ENCODE measurements around the gene RNF128.

The RNF128 gene, protein sequence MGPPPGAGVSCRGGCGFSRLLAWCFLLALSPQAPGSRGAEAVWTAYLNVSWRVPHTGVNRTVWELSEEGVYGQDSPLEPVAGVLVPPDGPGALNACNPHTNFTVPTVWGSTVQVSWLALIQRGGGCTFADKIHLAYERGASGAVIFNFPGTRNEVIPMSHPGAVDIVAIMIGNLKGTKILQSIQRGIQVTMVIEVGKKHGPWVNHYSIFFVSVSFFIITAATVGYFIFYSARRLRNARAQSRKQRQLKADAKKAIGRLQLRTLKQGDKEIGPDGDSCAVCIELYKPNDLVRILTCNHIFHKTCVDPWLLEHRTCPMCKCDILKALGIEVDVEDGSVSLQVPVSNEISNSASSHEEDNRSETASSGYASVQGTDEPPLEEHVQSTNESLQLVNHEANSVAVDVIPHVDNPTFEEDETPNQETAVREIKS

DNA sequence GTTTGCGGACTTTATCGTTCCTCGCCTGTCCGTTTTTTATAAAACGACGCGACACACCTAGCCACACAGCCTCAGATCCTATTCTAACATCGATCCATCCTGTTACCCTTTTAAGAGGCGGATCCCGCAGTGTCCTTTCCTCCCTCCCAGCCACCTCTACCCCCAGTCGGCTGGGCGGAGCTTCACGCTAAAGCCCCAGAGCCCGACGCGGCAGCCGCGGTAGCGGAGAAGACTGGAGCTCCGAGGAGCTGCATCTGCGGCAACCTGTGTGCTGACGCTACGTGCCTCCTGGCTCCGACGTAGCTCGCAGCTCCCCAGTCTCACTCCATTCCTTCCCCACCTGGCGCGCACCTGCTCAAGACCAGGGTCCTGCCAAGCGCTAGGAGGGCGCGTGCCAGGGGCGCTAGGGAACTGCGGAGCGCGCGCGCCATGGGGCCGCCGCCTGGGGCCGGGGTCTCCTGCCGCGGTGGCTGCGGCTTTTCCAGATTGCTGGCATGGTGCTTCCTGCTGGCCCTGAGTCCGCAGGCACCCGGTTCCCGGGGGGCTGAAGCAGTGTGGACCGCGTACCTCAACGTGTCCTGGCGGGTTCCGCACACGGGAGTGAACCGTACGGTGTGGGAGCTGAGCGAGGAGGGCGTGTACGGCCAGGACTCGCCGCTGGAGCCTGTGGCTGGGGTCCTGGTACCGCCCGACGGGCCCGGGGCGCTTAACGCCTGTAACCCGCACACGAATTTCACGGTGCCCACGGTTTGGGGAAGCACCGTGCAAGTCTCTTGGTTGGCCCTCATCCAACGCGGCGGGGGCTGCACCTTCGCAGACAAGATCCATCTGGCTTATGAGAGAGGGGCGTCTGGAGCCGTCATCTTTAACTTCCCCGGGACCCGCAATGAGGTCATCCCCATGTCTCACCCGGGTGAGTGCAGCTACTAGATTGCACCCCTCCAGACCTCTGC is at the start of gene RNF128:
Gene RNF128, plus strand, starts transcription at position 217 of the 953 bp plus-strand sequence. Its CDS starts 213 bp downstream, at position 430.
- DNase-seq = peak; percentile 10

DNA sequence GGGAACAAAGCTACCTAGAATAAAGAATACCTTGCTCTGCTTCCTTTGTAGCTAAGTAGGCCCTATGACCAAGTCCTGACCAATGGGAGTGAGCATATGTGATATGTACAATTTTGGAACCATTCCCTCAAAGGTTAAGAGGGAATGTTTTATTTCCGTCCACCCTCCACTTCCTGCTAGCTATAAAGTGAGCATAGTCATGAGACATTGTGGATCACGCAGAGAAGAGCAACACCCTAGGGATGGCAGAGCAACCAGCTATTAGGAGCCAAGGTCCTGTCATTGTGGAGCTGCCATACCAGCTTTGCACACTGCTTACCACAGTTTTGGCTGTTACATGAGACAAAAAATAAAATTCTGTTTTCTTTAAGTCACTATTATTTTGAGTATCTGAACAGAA is 45.8 kb upstream of the RNF128 start:
- DNase-seq = no peak

DNA sequence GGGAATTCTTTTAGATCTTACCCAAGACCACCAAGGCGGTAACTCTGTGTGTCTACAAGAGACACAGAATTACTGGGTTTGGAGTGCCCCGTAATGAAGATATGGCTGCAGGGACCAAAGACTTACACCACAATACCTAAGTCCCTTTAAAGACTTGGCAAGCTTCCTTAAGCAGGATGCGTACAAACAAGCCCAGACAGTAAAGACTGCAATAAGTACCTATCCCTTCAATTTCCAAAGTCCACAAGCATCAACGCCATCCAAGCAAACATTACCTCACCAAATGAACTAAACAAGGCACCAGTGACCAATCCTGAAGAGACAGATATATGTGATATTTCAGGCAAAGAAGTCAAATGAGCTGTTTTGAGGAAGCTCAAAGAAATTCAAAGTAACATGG is 42.3 kb upstream of the RNF128 start:
- no peak for DNase-seq

DNA sequence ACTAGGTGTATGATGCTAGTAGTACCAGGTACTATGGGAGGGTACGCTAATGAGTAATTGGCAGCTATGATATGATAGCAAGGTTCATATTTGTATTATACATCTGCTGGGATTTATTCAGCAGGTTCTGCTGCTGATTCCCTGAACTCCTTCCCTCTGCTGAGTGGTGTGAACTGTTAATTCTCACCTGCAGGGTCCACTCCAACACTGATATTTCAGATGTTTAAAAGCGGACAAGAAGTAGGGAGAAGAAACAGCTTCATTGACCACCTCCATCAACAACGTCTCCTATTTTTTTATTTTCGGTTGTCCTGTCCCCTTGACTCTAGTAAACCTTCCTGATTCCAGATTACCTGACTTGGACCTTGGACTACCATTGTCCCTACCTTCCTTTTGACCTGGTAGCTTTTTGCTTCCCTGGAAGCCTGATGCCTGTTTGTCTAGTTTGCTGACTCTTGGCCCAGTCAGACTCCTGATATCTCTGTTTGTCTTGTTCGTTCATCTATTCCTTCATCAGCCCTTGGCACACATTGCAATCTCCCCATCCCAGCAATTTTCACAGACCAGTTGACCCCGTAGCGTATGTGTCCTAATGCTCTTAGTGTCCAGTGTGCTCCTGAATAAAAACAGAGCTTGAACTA is 34.0 kb upstream of the RNF128 start:
- no peak for DNase-seq

DNA sequence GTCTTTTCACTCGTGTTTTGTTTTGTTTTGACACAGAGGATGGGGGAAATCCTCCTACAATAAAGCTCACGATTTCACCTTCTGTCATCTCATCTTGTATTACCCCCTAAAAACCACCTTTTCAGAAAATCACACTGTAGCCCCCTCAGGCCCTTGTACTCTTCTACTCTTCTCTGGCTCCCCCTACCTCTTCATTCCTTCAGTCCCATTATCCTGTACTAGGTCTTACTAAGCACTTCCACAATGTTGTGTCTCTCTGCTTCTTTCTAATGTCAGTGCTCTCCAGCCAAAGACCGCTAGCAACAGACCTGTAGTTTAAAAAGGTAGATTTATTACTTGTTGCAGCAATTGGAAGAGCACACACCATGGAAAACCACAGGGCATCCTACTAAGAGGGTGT is 30.0 kb upstream of the RNF128 start:
- no peak for DNase-seq

DNA sequence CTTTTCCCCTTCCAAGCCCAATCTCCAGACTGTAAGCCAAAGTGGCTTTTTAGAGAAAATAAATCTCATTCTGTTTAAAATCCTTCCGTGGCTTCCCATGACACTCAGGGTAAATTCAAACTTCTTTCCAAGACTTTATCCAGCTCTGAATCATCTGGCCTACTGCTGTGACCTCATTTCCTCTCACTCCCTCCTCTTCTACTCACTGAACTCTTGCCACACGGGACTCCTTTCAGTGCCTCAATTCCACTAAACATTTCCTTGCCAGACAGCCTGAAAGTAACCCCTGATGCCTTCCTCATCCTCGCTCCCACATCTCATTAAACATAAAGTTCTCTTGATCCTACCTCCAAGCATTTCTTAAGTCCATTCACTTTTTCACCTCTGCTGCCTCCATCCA is 27.8 kb upstream of the RNF128 start:
- DNase-seq = no peak

DNA sequence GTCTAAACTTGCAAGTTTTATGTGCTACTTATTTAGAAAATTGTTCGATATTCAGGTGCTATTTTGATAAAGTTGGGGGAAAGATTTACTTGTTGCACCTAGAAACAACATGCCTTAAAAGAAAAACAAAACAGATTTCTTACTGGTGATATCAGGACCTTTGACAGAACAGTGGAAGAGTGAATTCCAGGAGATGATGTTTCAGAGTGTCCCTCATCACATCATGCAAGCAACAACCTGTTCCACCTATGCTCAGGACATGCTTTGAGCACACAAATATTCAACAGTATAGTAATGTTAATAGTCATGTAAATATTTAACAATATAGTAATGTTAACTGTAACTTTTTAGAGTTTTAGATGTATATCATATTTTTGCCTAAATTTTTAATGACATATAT is 23.9 kb upstream of the RNF128 start:
- DNase-seq = no peak

DNA sequence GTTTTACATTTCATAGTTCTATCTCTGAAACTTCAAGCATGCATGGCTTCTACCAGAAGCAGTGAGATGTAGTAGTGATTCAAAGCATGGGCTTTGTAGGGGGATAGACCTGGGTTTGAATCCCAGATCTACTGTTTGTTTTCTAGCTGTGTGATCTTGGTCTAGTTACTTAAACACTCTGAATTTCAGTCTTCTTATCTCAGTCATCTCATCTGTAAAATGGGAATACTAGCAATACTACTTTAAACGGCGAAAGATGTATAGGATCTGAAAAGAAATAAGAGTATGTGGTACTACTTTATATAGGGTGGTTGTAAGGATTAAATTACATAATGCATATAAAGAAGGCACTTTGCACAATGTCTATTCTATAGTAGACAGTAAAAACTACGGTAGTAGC is 20.0 kb upstream of the RNF128 start:
- no peak for DNase-seq

DNA sequence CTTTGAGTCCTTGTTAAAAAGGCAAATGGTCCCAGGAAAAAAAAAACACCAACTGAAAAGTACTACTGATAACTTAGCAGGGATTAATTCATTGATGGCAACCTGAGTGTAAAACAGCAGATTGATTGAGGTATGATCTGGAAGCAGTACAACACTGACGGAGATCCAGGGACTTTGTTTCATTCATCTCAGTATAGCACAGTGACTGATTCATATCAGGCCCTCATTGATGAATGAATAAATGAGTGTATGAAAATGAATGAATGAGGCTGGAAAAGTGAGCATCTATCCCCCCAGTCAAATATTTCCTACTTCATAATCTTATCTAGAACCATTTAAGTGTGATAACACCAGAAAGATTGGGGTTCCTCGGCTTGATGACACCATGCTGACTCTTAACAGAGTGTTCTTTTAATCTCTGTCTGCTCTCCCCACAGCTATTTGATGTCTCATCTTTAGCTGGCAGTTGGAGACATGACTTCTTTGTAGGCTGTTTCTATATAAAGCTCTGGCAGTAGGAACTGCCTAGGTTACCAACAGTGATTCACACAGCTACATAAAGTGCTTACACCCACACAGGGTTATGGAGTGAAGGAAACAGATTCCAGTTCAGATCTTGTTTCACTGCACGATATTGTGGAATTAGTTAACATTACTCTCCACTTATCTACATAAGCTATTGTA is 18.6 kb upstream of the RNF128 start:
- DNase-seq = no peak

DNA sequence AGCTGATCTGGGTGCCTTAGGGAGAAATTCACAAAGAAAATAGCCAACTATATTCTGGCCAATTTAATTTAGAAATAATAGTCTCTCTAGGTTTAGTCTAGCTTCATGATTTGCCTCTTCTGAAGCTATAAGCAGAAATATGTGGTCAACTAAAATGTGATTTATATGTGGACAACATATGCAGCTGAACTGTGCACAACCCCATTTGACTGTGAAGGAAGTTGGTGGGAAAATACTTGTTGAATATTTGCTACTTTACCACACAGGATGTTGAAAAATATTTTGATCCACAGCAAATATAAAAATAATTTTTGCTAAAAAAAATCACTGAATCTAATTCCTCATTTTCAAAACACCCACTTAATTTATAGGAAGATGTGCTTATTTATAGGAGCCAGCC is 15.7 kb upstream of the RNF128 start:
- DNase-seq = no peak

DNA sequence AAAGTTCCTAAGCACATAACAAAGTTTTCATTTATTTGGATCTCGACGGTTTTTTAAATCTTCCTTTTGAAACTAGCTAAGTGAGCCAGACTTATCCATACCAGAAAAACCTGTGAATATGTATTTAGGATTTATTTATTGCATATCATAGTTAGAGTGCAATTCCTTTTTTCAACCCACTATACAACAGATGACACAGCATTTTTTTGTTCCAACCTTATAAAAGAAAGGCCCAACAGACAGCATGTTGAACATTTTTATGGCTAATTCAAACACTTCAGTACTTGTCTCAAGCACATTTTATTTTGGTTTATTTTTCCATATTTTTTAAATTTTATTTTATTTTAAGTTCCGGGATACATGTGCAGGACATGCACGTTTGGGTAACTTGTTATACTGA is 15.1 kb upstream of the RNF128 start:
- no peak for DNase-seq

DNA sequence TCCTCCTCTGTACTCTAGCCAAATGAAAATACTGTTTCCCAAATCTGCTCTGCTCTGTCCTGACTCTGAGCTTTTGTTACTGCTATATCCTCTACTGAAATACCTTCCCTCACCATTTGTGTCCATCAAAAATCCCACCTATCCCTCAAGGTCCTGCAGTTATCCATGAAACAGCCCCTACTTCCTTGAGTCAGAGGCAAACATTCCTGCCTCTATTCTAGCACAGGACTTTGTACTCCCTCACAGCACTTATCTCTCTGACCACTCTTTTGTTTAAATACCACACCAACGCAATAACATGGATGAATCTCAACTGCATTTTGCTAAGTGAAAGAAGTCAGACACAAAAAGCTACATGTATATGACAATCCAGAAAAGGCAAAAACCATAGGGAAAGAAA is 10.5 kb upstream of the RNF128 start:
- DNase-seq = no peak

DNA sequence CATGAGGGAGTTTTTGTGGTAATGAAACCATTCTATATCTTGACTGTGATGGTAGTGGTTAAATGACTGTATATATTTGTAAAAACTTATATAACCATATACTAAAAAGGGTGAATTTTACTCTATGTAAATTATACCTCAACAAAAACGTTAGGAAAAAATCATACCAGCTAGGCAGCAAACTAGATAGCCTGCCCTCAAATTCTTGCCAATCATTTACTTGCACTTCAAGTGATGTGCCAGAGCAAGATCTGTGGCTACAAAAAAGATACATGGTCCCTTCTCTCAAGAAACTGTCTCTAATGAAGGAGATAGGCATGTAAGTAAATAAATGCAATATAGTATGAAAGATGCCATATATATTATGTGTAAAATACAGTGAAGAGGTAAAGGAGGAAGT is 10.0 kb upstream of the RNF128 start:
- no peak for DNase-seq

DNA sequence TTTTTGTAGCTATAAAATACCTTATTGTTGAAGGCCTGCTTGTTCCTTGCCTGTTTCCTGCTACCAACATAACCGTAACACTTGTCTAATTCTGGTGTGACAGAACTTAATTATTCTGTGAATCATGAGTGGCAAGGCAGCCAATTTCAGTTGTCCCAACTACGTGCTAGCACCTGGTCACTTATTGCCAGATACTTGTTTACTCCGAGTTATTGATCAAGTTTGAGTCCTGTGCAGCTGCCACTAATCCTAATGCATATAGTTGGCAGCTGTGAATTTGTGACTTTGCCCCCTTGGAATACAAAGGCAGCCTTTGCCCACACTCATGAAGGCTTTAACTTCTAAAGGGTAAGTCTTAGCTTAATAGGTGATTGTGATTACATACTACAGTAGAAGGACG is 7.8 kb upstream of the RNF128 start:
- no peak for DNase-seq

DNA sequence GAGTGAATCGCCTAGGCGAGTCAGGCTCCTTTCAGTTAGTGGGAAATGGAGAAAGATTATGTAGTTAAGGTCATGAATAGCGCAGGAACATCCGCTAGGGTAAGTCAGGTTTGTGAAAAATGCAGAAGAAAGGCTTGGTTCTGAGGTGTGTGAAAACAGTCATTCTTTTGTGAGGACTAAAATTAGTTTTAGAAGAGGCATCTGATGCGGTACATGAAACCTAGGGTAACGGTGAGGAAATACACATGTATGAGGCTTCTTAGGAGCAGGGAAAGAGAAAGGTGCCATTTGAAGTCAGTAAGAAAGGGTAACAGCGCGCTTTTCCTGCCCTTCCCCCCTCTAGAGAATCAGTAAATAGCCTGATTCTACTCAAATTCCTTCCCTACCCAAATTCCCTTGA is 570 bp upstream of the RNF128 start:
- no peak for DNase-seq

DNA sequence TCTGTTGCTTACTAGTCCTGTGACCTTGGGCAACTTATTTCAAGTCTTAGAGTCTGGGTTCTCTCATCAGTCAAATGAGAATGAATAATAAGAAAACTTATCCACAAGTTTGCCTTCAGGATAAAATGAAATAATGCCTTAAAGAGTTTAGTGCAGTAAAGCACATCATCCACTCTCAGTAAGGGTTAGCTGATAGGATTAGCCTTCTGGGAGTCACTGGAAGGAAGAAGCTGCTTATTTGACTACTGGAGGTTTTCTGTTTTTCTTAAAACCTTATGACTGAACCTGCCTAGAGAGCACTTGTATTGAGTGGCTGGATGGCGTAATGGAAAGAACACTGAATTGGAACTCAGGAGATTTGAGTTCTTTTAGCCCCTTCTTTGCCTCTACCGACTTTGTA is 1.8 kb downstream of the RNF128 start:
- no peak for DNase-seq

DNA sequence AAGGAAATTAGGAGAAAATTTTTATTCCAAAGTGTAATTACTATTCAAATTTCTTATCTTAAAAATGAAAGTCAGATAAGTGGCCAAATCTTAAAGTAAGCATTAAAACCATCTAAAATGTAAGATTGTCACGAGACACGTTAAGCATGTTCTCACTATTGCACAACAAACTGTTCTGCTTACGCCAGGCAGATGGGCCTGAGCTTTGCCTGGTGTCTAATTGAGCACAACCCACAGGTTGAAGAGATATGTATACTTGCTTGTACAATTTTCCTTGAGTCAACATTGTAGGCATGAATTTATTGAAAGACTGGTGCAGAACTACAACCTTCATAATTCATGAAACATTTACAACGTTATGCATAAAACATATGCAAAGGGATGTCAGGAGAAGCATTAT is 3.9 kb downstream of the RNF128 start:
- DNase-seq = no peak

DNA sequence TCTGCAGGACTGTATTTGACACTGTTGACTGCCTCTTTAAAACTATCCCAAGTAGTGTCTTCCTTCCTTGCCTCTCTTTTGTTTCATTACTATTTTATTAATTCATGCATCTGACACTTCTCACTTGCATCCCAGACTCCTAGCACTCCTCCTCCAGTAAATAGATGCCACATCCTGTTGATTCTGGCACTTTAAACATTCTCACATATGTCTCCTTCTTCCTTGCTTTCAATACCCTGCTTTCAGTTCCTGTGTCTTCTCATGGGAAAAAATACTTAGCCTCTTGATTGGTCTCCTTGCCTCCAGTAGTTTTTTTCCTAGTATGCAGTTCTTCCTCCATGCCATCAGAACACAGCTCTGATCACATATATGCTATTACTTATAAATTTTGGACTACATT is 5.1 kb downstream of the RNF128 start:
- no peak for DNase-seq

DNA sequence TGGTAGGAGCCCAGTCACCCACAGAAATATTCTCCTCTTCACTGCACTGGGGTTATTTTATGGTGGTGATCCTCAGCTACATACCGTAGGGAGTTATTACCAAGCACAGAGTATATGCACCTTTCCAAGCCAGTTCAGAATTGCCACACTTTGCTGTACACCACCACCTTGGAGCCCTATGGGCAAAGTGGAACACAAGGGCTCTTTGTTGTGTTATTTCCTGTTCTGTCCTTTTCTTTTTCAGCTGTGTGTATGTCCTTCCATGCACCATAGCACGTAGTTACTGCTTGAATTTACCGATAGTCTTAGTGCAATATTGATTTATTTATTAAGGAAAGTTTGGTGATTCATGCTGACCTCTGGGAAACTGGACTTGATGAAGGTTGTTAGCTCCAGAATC is 8.3 kb downstream of the RNF128 start:
- DNase-seq = no peak

DNA sequence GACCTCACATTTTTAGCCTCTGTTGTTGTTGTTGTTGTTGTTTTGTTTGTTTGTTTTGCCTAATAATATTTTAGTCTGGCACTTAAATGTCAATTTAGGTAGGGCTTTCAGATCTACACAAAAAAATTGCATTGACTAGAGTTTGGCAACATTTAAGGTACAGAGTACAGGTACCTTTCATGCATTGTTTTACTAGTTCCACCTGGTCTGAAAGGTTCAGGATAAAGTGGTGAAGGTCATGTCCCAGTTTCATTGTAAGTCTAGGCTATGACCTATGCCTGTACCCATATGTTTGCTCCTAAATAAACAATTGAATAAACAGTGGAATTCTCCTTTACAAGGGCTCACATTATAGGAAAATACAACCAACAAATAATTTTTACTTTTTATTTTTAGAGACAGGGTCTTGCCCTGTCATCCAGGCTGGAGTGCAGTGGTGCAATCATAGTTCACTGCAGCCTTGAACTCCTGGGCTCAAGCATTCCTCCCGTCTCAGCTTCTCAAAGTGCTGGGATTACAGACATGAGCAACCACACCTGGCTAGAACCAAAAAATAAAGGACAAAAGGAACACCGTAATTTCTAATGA is 13.8 kb downstream of the RNF128 start:
- no peak for DNase-seq

DNA sequence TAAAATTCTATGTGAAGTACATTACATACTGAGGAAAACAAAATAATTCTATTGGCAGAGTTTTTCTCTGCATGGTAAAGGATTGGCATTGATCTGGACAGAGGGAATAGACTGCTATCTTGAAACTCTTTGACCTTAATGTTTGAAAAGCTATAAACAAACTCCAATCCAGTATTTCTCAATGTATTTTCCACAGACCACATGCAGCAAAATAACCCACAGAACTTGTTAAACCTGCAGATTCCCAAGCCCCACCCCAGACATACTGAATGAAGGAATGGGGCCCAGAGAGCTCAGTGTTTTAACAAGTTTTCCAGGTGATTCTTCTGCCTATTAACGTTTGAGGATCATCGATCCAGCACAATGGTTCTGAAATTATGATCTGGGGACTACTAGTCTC is 15.7 kb downstream of the RNF128 start:
- no peak for DNase-seq

DNA sequence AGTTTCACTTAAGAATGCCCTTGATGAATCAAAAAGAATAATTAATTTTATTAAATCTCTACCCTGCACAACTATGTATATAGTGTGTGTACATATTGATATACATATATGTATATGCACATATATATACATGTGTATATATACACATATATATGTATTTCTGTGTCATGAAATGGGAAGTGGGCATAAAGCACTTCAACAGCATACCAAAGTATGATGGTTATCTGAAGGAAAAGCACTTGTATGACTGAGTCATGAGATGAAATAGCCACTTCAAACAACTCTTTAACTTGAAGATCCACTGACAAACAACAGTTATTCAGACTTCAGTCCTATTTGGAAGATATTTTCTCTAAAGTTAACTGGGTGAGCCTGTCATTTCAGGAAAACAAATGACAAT is 16.3 kb downstream of the RNF128 start:
- no peak for DNase-seq

DNA sequence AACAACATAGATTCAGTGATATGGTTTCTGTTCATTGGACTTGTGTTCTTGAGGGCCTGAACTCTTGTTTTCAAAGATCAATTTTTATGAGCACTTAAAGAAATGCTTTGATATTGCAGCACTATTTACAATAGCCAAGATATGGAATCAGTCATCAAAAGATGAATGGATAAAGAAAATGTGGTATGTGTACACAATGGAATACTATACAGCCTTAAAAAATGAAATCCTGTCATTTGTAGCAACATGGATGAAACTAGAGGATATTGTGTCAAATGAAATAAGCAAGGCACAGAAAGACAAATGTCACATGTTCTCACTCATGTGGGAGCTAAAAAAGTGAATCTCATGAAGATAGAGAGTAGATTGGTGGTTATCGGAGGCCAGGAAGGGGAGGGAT is 21.9 kb downstream of the RNF128 start:
- DNase-seq = no peak
